NCI-H2171 treated with DMSO at 0.1 percent for 48 hours (cell line): ENCODE results near the gene PTPRCAP.

ENCODE experiments used
- DNase-seq: peaks from one replicate; lab custom pipeline; 2025; lab: John Stamatoyannopoulos, UW

PTPRCAP gene

GRCh38 chr11:67465189-67465510 lies 27.7 kb upstream of the PTPRCAP start:
- DNase-seq, result peak; percentile 31

GRCh38 chr11:67464411-67465188 lies 27.1 kb upstream of the PTPRCAP start:
- peak; percentile 93 for DNase-seq

GRCh38 chr11:67463680-67464410 lies 26.4 kb upstream of the PTPRCAP start:
- no peak for DNase-seq

GRCh38 chr11:67463186-67463585 lies 25.7 kb upstream of the PTPRCAP start:
- DNase-seq, result no peak

GRCh38 chr11:67458266-67458665 lies 20.8 kb upstream of the PTPRCAP start:
- DNase-seq, result no peak

- no peak for DNase-seq
Observed at GRCh38 chr11:67457453-67457852, 20.0 kb upstream of the PTPRCAP start.

- no peak for DNase-seq
Observed at GRCh38 chr11:67456068-67456705, 18.7 kb upstream of the PTPRCAP start.

- DNase-seq, result no peak
Observed at GRCh38 chr11:67455054-67455453, 17.6 kb upstream of the PTPRCAP start, which contains the start of gene CABP4. TSS of gene CABP4 (plus strand) at chr11:67455354. CDS start at chr11:67455424, 70 bp downstream.

GRCh38 chr11:67453816-67454732 lies 16.6 kb upstream of the PTPRCAP start:
- no peak for DNase-seq

- DNase-seq, result no peak
Observed at GRCh38 chr11:67452141-67452952, 14.9 kb upstream of the PTPRCAP start, which contains the start of gene GPR152. TSS of gene GPR152 (minus strand) at chr11:67452729. CDS start at chr11:67452724, 5 bp downstream.

GRCh38 chr11:67451658-67451976 lies 14.1 kb upstream of the PTPRCAP start:
- DNase-seq, result no peak

GRCh38 chr11:67450796-67451657 lies 13.5 kb upstream of the PTPRCAP start:
- no peak for DNase-seq

GRCh38 chr11:67449116-67449844 lies 11.8 kb upstream of the PTPRCAP start:
- no peak for DNase-seq

- DNase-seq, result no peak
Observed at GRCh38 chr11:67448220-67448609, 10.7 kb upstream of the PTPRCAP start.

GRCh38 chr11:67445515-67445914 lies 8.0 kb upstream of the PTPRCAP start:
- DNase-seq, result no peak

- no peak for DNase-seq
Observed at GRCh38 chr11:67442504-67443404, 5.3 kb upstream of the PTPRCAP start.

GRCh38 chr11:67441731-67442351 lies 4.4 kb upstream of the PTPRCAP start:
- no peak for DNase-seq

GRCh38 chr11:67441098-67441563 lies 3.6 kb upstream of the PTPRCAP start:
- DNase-seq, result no peak
